Measurements from ENCODE around the gene NTM.

The NTM gene

DNA sequence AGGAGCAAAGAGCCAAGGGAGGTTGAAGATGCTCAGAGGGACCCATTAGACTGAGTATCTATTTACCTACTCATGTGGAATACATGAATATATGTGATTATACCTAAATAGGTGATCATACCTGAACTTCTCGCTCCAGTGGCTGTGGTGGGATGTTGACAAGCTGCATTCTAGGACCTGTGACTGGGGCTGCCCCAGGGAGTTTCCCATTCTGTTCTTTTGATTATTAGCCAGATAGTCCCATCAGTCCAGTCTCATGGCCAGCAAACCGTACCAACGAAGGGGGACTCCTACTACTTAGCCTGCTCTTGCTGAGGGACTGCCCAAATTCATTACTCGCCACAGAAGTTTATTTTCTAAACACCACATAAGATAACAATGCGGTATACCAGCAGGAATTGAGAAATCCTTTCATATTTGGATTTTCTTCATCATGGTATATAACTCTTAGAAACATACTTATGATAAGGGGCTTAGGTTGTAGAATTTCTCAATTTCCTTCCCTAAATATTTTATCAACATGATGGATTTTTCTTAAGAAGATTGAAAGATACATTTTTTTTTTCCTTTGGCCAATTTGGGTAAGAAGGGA lies 273.9 kb downstream of the NTM start:
- H3K4me2 ChIP-seq (ENCODE audit: low read depth, low read length, poor library complexity, severe bottlenecking) = peak overlapping the region; percentile 52
- no peak overlapping the region for H3K4me3 ChIP-seq (ENCODE audit: low read length, poor library complexity, severe bottlenecking)
- peak overlapping the region; percentile 59 for H3K9ac ChIP-seq (ENCODE audit: low read depth, low read length, poor library complexity, severe bottlenecking)
- no peaks in the 10 kb centered on the region for H3K9me2 ChIP-seq (replicated peaks; ENCODE audit: low read depth, low read length)
- no peak for TF ChIP-seq EZH2phosphoT487 (IDR thresholded peaks at IDR 0.05; ENCODE audit: borderline replicate concordance)
- TF ChIP-seq, protein P1, sequence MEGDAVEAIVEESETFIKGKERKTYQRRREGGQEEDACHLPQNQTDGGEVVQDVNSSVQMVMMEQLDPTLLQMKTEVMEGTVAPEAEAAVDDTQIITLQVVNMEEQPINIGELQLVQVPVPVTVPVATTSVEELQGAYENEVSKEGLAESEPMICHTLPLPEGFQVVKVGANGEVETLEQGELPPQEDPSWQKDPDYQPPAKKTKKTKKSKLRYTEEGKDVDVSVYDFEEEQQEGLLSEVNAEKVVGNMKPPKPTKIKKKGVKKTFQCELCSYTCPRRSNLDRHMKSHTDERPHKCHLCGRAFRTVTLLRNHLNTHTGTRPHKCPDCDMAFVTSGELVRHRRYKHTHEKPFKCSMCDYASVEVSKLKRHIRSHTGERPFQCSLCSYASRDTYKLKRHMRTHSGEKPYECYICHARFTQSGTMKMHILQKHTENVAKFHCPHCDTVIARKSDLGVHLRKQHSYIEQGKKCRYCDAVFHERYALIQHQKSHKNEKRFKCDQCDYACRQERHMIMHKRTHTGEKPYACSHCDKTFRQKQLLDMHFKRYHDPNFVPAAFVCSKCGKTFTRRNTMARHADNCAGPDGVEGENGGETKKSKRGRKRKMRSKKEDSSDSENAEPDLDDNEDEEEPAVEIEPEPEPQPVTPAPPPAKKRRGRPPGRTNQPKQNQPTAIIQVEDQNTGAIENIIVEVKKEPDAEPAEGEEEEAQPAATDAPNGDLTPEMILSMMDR (conservative IDR thresholded peaks at IDR 0.05; ENCODE audit: low read length) = no peak
- H3F3A ChIP-seq (ENCODE audit: low read depth) = peaks cover 5% of the 10 kb centered on the region; the same call in 1 of the 2 replicates
- no peaks in the 10 kb centered on the region for H3K79me2 ChIP-seq (ENCODE audit: insufficient read depth, low read length)
- H3K27me3 ChIP-seq (ENCODE audit: insufficient read depth, low read length, poor library complexity, severe bottlenecking) = no peaks in the 10 kb centered on the region
- no peaks in the 10 kb centered on the region for H3K9me3 ChIP-seq (ENCODE audit: insufficient read depth, low read depth, low read length)
- H2AFZ ChIP-seq (ENCODE audit: low read length) = no peak overlapping the region
- H3K36me3 ChIP-seq (ENCODE audit: insufficient read depth, low read length) = no peaks in the 10 kb centered on the region
- no peaks in the 10 kb centered on the region for H4K20me1 ChIP-seq (ENCODE audit: insufficient read depth, low read length, poor library complexity, severe bottlenecking)
- H3K4me1 ChIP-seq (ENCODE audit: insufficient read depth, low read length, poor library complexity, severe bottlenecking) = peaks cover 87% of the 10 kb centered on the region

- Histone ChIP-seq H3K4me2 (ENCODE audit: low read depth, low read length, poor library complexity, severe bottlenecking) (peak overlapping the region; percentile 52), H3K36me3 (ENCODE audit: insufficient read depth, low read length) (no peaks in the 10 kb centered on the region), H3F3A (ENCODE audit: low read depth) (peaks cover 5% of the 10 kb centered on the region; the same call in 1 of the 2 replicates), H3K4me1 (ENCODE audit: insufficient read depth, low read length, poor library complexity, severe bottlenecking) (peaks cover 89% of the 10 kb centered on the region), H3K79me2 (ENCODE audit: insufficient read depth, low read length) (no peaks in the 10 kb centered on the region), H2AFZ (ENCODE audit: low read length) (no peak overlapping the region), H4K20me1 (ENCODE audit: insufficient read depth, low read length, poor library complexity, severe bottlenecking) (no peaks in the 10 kb centered on the region), H3K9me3 (ENCODE audit: insufficient read depth, low read depth, low read length) (no peaks in the 10 kb centered on the region), H3K9me2 (replicated peaks; ENCODE audit: low read depth, low read length) (no peaks in the 10 kb centered on the region), H3K4me3 (ENCODE audit: low read length, poor library complexity, severe bottlenecking) (peak overlapping the region; percentile 8), H3K27me3 (ENCODE audit: insufficient read depth, low read length, poor library complexity, severe bottlenecking) (no peaks in the 10 kb centered on the region), H3K9ac (ENCODE audit: low read depth, low read length, poor library complexity, severe bottlenecking) (peak overlapping the region; percentile 59)
- TF ChIP-seq, protein P1 (conservative IDR thresholded peaks at IDR 0.05; ENCODE audit: low read length) = no peak
- TF ChIP-seq EZH2phosphoT487 (IDR thresholded peaks at IDR 0.05; ENCODE audit: borderline replicate concordance) = no peak
Observed at GRCh38 chr11:131645237-131645636, 274.8 kb downstream of the NTM start.

GRCh38 chr11:131649856-131650255 lies 279.4 kb downstream of the NTM start:
- Histone ChIP-seq H3K4me2 (ENCODE audit: low read depth, low read length, poor library complexity, severe bottlenecking) (peak overlapping the region; percentile 41), H3K36me3 (ENCODE audit: insufficient read depth, low read length) (no peaks in the 10 kb centered on the region), H3F3A (ENCODE audit: low read depth) (peaks cover 5% of the 10 kb centered on the region; the same call in 1 of the 2 replicates), H3K9ac (ENCODE audit: low read depth, low read length, poor library complexity, severe bottlenecking) (peak overlapping the region; percentile 64), H3K27me3 (ENCODE audit: insufficient read depth, low read length, poor library complexity, severe bottlenecking) (no peaks in the 10 kb centered on the region), H3K4me1 (ENCODE audit: insufficient read depth, low read length, poor library complexity, severe bottlenecking) (peaks cover 92% of the 10 kb centered on the region), H3K9me2 (replicated peaks; ENCODE audit: low read depth, low read length) (no peaks in the 10 kb centered on the region), H4K20me1 (ENCODE audit: insufficient read depth, low read length, poor library complexity, severe bottlenecking) (no peaks in the 10 kb centered on the region), H2AFZ (ENCODE audit: low read length) (no peak overlapping the region), H3K4me3 (ENCODE audit: low read length, poor library complexity, severe bottlenecking) (peak overlapping the region; percentile 22), H3K9me3 (ENCODE audit: insufficient read depth, low read depth, low read length) (no peaks in the 10 kb centered on the region), H3K79me2 (ENCODE audit: insufficient read depth, low read length) (peaks cover 2% of the 10 kb centered on the region; the same call in 1 of the 2 replicates)
- TF ChIP-seq, protein P1 (conservative IDR thresholded peaks at IDR 0.05; ENCODE audit: low read length) = peak; percentile 14; the same call in 1 of the 2 replicates
- no peak for TF ChIP-seq EZH2phosphoT487 (IDR thresholded peaks at IDR 0.05; ENCODE audit: borderline replicate concordance)

Data from Loucy (cell line).